MCF 10A (cell line): ENCODE measurements around the gene BET1L. TPM values are rescaled to one million over a fixed set of nuclear protein-coding genes. Genes with fewer than 3 reads are reported as not detected.

ENCODE experiments used
- BruUV-seq: library from RNA; stranded (reverse); fragments of 400-500 nt; replicated peaks from 2 replicates; lab custom pipeline; 2021; lab: Mats Ljungman, UMichigan
- CTCF ChIA-PET: fragments of 300-600 bp; sonication (Branson Sonifier 250); formaldehyde crosslinking; extraction: SDS; loops from one replicate; lab custom pipeline; 2021; ENCODE audit warnings: antibody characterized with exemption, inconsistent platforms; lab: Yijun Ruan, JAX
- POLR2A ChIA-PET: fragments of 300-600, 350-650 bp; sonication (Branson Sonifier 250); formaldehyde crosslinking; extraction: SDS; loops from one replicate; lab custom pipeline; 2020; ENCODE audit warnings: antibody characterized with exemption, inconsistent platforms; lab: Yijun Ruan, JAX
- DNase-seq: peaks from one replicate; pipeline ENCODE4 v3.0.0-alpha.2; 2018; ENCODE audit not compliant: unreplicated experiment
- H3K27ac Mint-ChIP-seq: one replicate; pipeline ENCODE4 v1.8.0; 2022; ENCODE audit warnings: mild to moderate bottlenecking, low read depth, mixed read lengths; ENCODE audit not compliant: unreplicated experiment
- H3K27me3 Mint-ChIP-seq: one replicate; pipeline ENCODE4 v1.8.0; 2022; ENCODE audit warnings: mixed read lengths; ENCODE audit not compliant: insufficient read depth, unreplicated experiment
- H3K36me3 Mint-ChIP-seq: one replicate; pipeline ENCODE4 v1.8.0; 2022; ENCODE audit warnings: mild to moderate bottlenecking, moderate library complexity, mixed read lengths; ENCODE audit not compliant: insufficient read depth, unreplicated experiment
- H3K4me1 Mint-ChIP-seq: one replicate; pipeline ENCODE4 v1.8.0; 2022; ENCODE audit warnings: mixed read lengths; ENCODE audit not compliant: insufficient read depth, unreplicated experiment
- H3K4me3 Mint-ChIP-seq: one replicate; pipeline ENCODE4 v1.8.0; 2022; ENCODE audit warnings: mild to moderate bottlenecking, moderate library complexity, mixed read lengths; ENCODE audit not compliant: unreplicated experiment
- H3K9me3 Mint-ChIP-seq: one replicate; pipeline ENCODE4 v1.8.0; 2022; ENCODE audit warnings: mixed read lengths; ENCODE audit not compliant: unreplicated experiment
- CTCF ChIP-seq: fragments of 200-600 bp; IDR thresholded peaks from one replicate; pipeline ENCODE4 v1.8.0; 2022; ENCODE audit warnings: antibody characterized with exemption, mild to moderate bottlenecking; ENCODE audit not compliant: unreplicated experiment
- intact Hi-C: fragments of 100-400 bp; cut with micrococcal nuclease; formaldehyde crosslinking; loops from 2 replicates; pipeline ENCODE4 v1.14.1; 2022
- total RNA-seq: library from RNA; stranded (reverse); gene quantifications from 2 replicates; pipeline ENCODE4 v1.2.3, GENCODE V29; 2022

The BET1L gene
- total RNA-seq, 1 experiment from 2014 or later: 65.3 TPM

- DNase-seq: no peak
- BruUV-seq: no TSS peak
- Mint-ChIP-seq H3K9me3 (no peaks in the 10 kb centered on the region), H3K27ac (no peak overlapping the region), H3K27me3 (peaks cover 11% of the 10 kb centered on the region), H3K4me1 (no peaks in the 10 kb centered on the region), H3K36me3 (peaks cover 73% of the 10 kb centered on the region), H3K4me3 (no peak overlapping the region)
- ChIA-PET CTCF (interaction anchor here (0.6 to 3.5 kb wide), 16 partner anchors 9 to 113 kb away, joined by 3 to 28 read pairs (median 4); partner anchors contain the start of genes NLRP6, PSMD13 and SIRT3), POLR2A (interaction anchor here (0.7 to 2.8 kb wide), 4 partner anchors 8 to 104 kb away, joined by 3 to 12 read pairs (median 6); partner anchors contain the start of gene PSMD13)
- intact Hi-C loops: loop anchor here (2.0 to 5.0 kb wide), 2 partner anchors 56 to 111 kb away; partner anchors contain the start of gene IFITM2
- TF ChIP-seq CTCF: no peak
Measured at GRCh38 chr11:251550-251949, 44.4 kb upstream of the BET1L start.

- no peak overlapping the region for H3K4me3 Mint-ChIP-seq
- peak; percentile 57 for DNase-seq
- TF ChIP-seq CTCF: peak; percentile 69
- no peaks in the 10 kb centered on the region for H3K4me1 Mint-ChIP-seq
- BruUV-seq: no TSS peak
- ChIA-PET POLR2A (interaction anchor here (0.6 to 2.8 kb wide), 6 partner anchors 11 to 106 kb away, joined by 3 to 12 read pairs (median 6); partner anchors contain the start of genes BET1L, IFITM2, PSMD13 and RIC8A), CTCF (interaction anchor here (0.6 to 3.5 kb wide), 24 partner anchors 9 to 222 kb away, joined by 3 to 28 read pairs (median 4); partner anchors contain the start of genes NLRP6, PSMD13 and SIRT3)
- peaks cover 80% of the 10 kb centered on the region for H3K36me3 Mint-ChIP-seq
- no peaks in the 10 kb centered on the region for H3K9me3 Mint-ChIP-seq
- H3K27ac Mint-ChIP-seq: no peak overlapping the region
- H3K27me3 Mint-ChIP-seq: peaks cover 6% of the 10 kb centered on the region
- intact Hi-C loops: loop anchor here (2.0 to 5.0 kb wide), 2 partner anchors 56 to 112 kb away; partner anchors contain the start of gene IFITM2
Measured at GRCh38 chr11:250740-251299, 43.6 kb upstream of the BET1L start.

GRCh38 chr11:250274-250673 lies 43.1 kb upstream of the BET1L start:
- H3K9me3 Mint-ChIP-seq: no peaks in the 10 kb centered on the region
- no peak for DNase-seq
- POLR2A ChIA-PET: interaction anchor here (0.6 to 2.8 kb wide), 6 partner anchors 11 to 106 kb away, joined by 3 to 12 read pairs (median 6); partner anchors contain the start of genes BET1L, IFITM2, PSMD13 and RIC8A
- intact Hi-C loops: loop anchor here (2.0 to 5.0 kb wide), 2 partner anchors 57 to 113 kb away; partner anchors contain the start of gene IFITM2
- CTCF ChIA-PET: interaction anchor here (0.6 to 3.5 kb wide), 24 partner anchors 8 to 284 kb away, joined by 3 to 28 read pairs (median 4); partner anchors contain the start of genes NLRP6, PSMD13 and SIRT3
- H3K4me3 Mint-ChIP-seq: no peak overlapping the region
- TF ChIP-seq CTCF: no peak
- peaks cover 86% of the 10 kb centered on the region for H3K36me3 Mint-ChIP-seq
- BruUV-seq: no TSS peak
- peaks cover under 1% of the 10 kb centered on the region for H3K27me3 Mint-ChIP-seq
- no peak overlapping the region for H3K27ac Mint-ChIP-seq
- H3K4me1 Mint-ChIP-seq: no peaks in the 10 kb centered on the region

GRCh38 chr11:249062-249461 lies 41.9 kb upstream of the BET1L start:
- H3K4me3 Mint-ChIP-seq: no peak overlapping the region
- no peaks in the 10 kb centered on the region for H3K9me3 Mint-ChIP-seq
- ChIA-PET CTCF (interaction anchor here (0.7 to 3.5 kb wide), 4 partner anchors 11 to 270 kb away, joined by 3 to 28 read pairs (median 14); partner anchors contain the start of genes PSMD13 and SIRT3), POLR2A (interaction anchor here (0.6 to 1.1 kb wide), 3 partner anchors 12 to 42 kb away, joined by 3 to 5 read pairs (median 4); partner anchors contain the start of genes BET1L and RIC8A)
- peaks cover 96% of the 10 kb centered on the region for H3K36me3 Mint-ChIP-seq
- no peak overlapping the region for H3K27ac Mint-ChIP-seq
- H3K27me3 Mint-ChIP-seq: no peaks in the 10 kb centered on the region
- intact Hi-C loops: no loop called here
- H3K4me1 Mint-ChIP-seq: no peaks in the 10 kb centered on the region
- no peak for TF ChIP-seq CTCF
- no TSS peak for BruUV-seq
- no peak for DNase-seq
